Upper lobe of right lung (tissue), 1 donor: ENCODE results near the gene GCDH. TPM values are rescaled to one million over a fixed set of nuclear protein-coding genes. Genes with fewer than 3 reads are reported as not detected.
A peak's percentile ranks its signal among the peaks of the same experiment; 100 is the strongest.

Experiments
- ATAC-seq: fragments of 200-7000 bp; cut with Tn5 transposase; one replicate; pipeline ENCODE4 v1.9.1; 2020; ENCODE audit warnings: mild to moderate bottlenecking, moderate library complexity
- DNase-seq: peaks from one replicate; pipeline ENCODE4 v3.0.0-alpha.2; 2020
- H3K27ac ChIP-seq: fragments of 200-600 bp; one replicate; pipeline ENCODE4 v1.8.0; 2022
- H3K27me3 ChIP-seq: fragments of 200-600 bp; one replicate; pipeline ENCODE4 v1.8.0; 2022; ENCODE audit warnings: mild to moderate bottlenecking
- H3K36me3 ChIP-seq: fragments of 200-600 bp; one replicate; pipeline ENCODE4 v1.8.0; 2022
- H3K4me1 ChIP-seq: fragments of 200-600 bp; one replicate; pipeline ENCODE4 v1.8.0; 2022
- H3K4me3 ChIP-seq: fragments of 200-600 bp; one replicate; pipeline ENCODE4 v1.8.0; 2022; ENCODE audit warnings: mild to moderate bottlenecking
- H3K9me3 ChIP-seq: fragments of 200-600 bp; one replicate; pipeline ENCODE4 v1.8.0; 2022
- CTCF ChIP-seq: fragments of 200-600 bp; IDR thresholded peaks from one replicate; pipeline ENCODE4 v1.8.0; 2022; ENCODE audit warnings: antibody characterized with exemption
- intact Hi-C: fragments of 100-400 bp; cut with DNase I; formaldehyde crosslinking; loops from one replicate; pipeline ENCODE4 v1.11.0; 2022
- total RNA-seq: library from RNA; stranded (reverse); fragmentation: NEBNext Ultra II Directional; extraction: Animal tissue kit (Norgen Biotek cat#: 25700); gene quantifications from one replicate; pipeline ENCODE4 v1.2.1, GENCODE V29; 2021
- donor health status: DM: no; HTN: yes; CAD: no; lungs with severe emphysema.

The GCDH gene
- total RNA-seq, 1 donor from 2014 or later, result 21.0 TPM

DNA sequence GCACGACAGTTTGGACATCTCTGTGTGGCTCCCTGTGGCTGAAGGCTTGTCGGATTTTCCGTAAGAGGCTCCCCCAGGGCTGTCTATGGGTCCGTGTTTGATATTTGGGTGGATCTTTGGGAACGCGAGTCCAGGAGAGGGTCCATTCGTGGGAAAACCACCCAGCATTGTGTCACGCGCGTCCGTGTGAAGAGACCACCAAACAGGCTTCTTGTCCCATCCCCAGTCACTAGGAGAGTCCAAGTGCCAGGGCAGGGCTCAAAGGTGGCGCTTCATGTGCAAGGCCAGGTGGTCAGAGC, 6.4 kb upstream of the GCDH start:
- no peak for ATAC-seq
- Histone ChIP-seq H3K4me1 (peaks cover 17% of the 10 kb centered on the region), H3K4me3 (peak overlapping the region; percentile 44), H3K27me3 (peaks cover 12% of the 10 kb centered on the region), H3K9me3 (no peaks in the 10 kb centered on the region), H3K27ac (no peak overlapping the region), H3K36me3 (no peaks in the 10 kb centered on the region)
- DNase-seq, result no peak
- TF ChIP-seq CTCF, result no peak
- intact Hi-C loops, result no loop called here

DNA sequence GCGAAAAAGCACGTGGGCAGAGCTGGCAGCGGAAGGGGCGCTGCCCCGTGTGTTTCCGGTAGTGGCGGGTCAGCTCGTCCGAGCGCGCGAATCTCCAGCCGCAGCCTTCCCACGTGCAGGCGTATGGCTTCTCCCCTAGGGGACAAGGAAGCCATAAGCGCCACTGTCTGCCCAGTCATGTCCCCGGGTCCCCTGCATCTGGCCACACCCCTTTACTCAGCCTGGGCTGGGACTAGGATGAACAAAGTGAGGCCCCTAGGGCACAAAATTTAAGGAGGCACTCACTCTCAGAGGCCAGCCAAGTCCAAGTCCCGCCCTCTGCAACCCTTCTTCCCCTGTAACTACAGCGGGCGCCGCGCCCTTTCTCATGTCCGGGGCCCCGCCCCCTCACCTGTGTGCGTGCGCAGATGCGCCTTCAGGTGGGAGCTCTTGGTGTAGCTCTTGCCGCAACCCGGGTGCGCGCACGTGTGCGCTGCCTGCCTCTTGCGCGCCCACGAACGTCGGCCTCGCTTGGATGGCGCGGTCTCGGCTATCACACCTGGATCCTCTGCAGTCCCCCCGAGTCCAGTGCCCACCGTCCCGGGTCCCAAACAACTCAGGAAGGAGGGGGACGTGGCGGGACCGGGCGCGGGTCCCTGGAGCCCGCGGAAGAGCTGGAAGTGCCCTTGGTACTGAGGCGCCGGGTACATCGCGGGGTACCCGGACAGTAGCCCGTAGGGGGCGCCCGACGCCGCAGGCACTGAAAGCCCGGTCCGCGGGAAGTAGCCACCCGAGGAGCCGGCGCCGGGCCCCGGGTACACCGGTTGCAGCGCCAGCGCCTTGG, 5.8 kb upstream of the GCDH start:
- DNase-seq, result peak; percentile 95
- Histone ChIP-seq H3K27me3 (peaks cover 12% of the 10 kb centered on the region), H3K36me3 (no peaks in the 10 kb centered on the region), H3K27ac (no peak overlapping the region), H3K4me3 (peak overlapping the region; percentile 44), H3K9me3 (no peaks in the 10 kb centered on the region), H3K4me1 (peaks cover 16% of the 10 kb centered on the region)
- TF ChIP-seq CTCF, result peak; percentile 66
- ATAC-seq, result peak; percentile 78
- intact Hi-C loops, result no loop called here

- intact Hi-C loops, result no loop called here
- Histone ChIP-seq H3K4me3 (peak overlapping the region; percentile 44), H3K27ac (no peak overlapping the region), H3K9me3 (no peaks in the 10 kb centered on the region), H3K36me3 (no peaks in the 10 kb centered on the region), H3K4me1 (peaks cover 9% of the 10 kb centered on the region), H3K27me3 (peaks cover 12% of the 10 kb centered on the region)
- TF ChIP-seq CTCF, result no peak
- ATAC-seq (no peak), DNase-seq (no peak)
Measured at GRCh38 chr19:12885749-12886650, 5.0 kb upstream of the GCDH start.

DNA sequence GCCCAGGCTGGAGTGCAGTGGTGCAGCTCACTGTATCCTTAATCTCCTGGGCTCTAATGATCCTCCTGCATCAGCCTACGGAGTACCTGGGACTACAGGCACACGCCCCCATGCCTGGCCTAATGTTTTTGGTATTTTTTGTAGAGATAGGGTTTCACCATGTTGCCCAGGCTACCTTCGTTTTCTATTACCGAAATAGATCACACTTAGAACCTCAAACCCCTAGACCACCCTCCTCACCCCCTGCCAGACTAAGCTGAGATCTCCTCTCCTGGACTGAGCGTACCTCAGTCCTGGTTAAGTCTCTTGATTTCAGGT, 4.3 kb upstream of the GCDH start:
- H3K27ac ChIP-seq, result no peak overlapping the region
- H3K9me3 ChIP-seq, result no peaks in the 10 kb centered on the region
- H3K4me3 ChIP-seq, result no peak overlapping the region
- no peak for ATAC-seq
- intact Hi-C loops, result no loop called here
- DNase-seq, result no peak
- H3K36me3 ChIP-seq, result no peaks in the 10 kb centered on the region
- peaks cover 13% of the 10 kb centered on the region for H3K4me1 ChIP-seq
- no peak for TF ChIP-seq CTCF
- H3K27me3 ChIP-seq, result peaks cover 12% of the 10 kb centered on the region

DNA sequence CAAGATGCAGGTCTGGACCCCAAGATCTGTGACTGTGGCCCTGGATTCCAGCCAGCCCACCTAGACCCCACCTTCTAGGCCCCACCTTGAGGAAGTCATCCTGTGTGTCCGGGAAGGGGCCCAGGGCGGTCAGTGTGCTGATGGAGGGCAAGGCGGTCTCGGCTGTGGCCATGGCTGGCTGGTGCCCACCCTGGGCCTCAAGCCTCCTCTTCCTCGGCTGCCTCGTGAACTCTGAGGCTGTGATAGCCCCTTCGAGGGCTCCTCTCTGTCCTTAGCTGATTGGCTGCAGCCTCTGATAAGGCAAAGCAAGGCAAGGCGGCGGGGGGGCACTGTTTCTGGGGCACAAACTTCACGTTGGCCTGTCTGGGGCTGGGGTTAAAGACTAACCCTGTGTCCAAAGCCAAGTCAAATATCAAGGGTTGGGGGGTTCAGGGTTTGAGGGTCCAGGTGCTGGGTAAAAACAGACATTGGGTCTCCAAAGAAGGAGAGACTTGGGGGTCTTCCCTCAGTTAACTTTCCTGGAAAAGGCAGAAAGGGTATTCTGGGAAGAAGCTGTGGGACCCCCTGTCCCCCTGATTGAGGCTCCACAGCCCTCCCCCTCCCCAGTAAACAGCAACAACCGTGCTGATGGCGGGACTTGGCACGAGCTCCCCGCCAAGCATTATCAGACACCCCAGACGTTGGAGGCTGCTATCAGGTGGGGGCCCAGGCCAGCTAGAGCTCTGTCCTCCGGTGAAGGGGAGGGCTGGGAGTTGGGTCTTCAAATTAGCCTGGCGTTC, 3.8 kb upstream of the GCDH start, which contains the start of gene KLF1:
Gene KLF1, minus strand, starts transcription at position 233 of the 779 bp plus-strand sequence. Its CDS starts 61 bp downstream, at position 172.
- no peak for TF ChIP-seq CTCF
- Histone ChIP-seq H3K4me1 (peaks cover 19% of the 10 kb centered on the region), H3K36me3 (no peaks in the 10 kb centered on the region), H3K27me3 (peaks cover 12% of the 10 kb centered on the region), H3K9me3 (no peaks in the 10 kb centered on the region), H3K4me3 (peak within 1 kb of the TSS; percentile 44), H3K27ac (no peak within 1 kb of the TSS)
- ATAC-seq (no peak), DNase-seq (no peak)
- intact Hi-C loops, result no loop called here
